IMR-90 (cell line): ENCODE measurements around the gene CLEC3B. TPM values are rescaled to one million over a fixed set of nuclear protein-coding genes. Genes with fewer than 3 reads are reported as not detected.

Experiments used
- ATAC-seq: fragments of 200-7000 bp; cut with Tn5 transposase; 2 replicates; pipeline ENCODE4 v1.9.1; 2020; ENCODE audit warnings: low read depth, mild to moderate bottlenecking, moderate library complexity
- BruUV-seq: library from RNA; stranded (reverse); fragments of 400-500 nt; replicated peaks from 2 replicates; lab custom pipeline; 2021; lab: Mats Ljungman, UMichigan
- CTCF ChIA-PET: fragments of 300-600 bp; formaldehyde crosslinking; extraction: SDS; loops from one replicate; lab custom pipeline; 2021; ENCODE audit warnings: antibody characterized with exemption; lab: Yijun Ruan, JAX
- POLR2A ChIA-PET: fragments of 300-600 bp; sonication (Branson Sonifier 250); formaldehyde crosslinking; loops from one replicate; lab custom pipeline; 2022; ENCODE audit warnings: antibody characterized with exemption; ENCODE audit not compliant: unreplicated experiment; lab: Charles Lee
- DNase-seq: peaks from one replicate; pipeline ENCODE4 v3.0.0; 2013
- H2AFZ ChIP-seq: replicated peaks from 2 replicates; pipeline ENCODE3; 2013; ENCODE audit warnings: low read length, mild to moderate bottlenecking; ENCODE audit not compliant: poor library complexity
- H2AK5ac ChIP-seq: 2 replicates; pipeline ENCODE4 v1.6.1; 2013; ENCODE audit warnings: low read depth, low read length, inconsistent platforms
- H2AK9ac ChIP-seq: replicated peaks from 2 replicates; pipeline ENCODE3; 2013; ENCODE audit warnings: mild to moderate bottlenecking, low read depth, low read length, moderate library complexity; ENCODE audit not compliant: poor library complexity
- H2BK120ac ChIP-seq: 2 replicates; pipeline ENCODE4 v1.6.1; 2013; ENCODE audit warnings: low read depth, low read length, inconsistent platforms
- H2BK15ac ChIP-seq: 3 replicates; pipeline ENCODE4 v1.6.1; 2013; ENCODE audit warnings: low read depth, low read length, inconsistent platforms
- H2BK20ac ChIP-seq: 2 replicates; pipeline ENCODE4 v1.6.1; 2013; ENCODE audit warnings: low read depth, mild to moderate bottlenecking, inconsistent platforms, low read length, moderate library complexity
- H2BK5ac ChIP-seq: 2 replicates; pipeline ENCODE4 v1.6.1; 2013; ENCODE audit warnings: mild to moderate bottlenecking, low read depth, low read length, inconsistent platforms; ENCODE audit not compliant: poor library complexity, severe bottlenecking
- H3K14ac ChIP-seq: replicated peaks from 2 replicates; pipeline ENCODE4 v1.6.1; 2013; ENCODE audit warnings: low read depth, low read length, inconsistent platforms
- H3K18ac ChIP-seq: 2 replicates; pipeline ENCODE4 v1.6.1; 2013; ENCODE audit warnings: low read depth, low read length, control low read depth
- H3K23ac ChIP-seq: 2 replicates; pipeline ENCODE4 v1.6.1; 2013; ENCODE audit warnings: low read depth, low read length, inconsistent platforms
- H3K27ac ChIP-seq: 2 replicates; pipeline ENCODE4 v1.5.1; 2013; ENCODE audit warnings: mild to moderate bottlenecking, control low read depth, low read length; ENCODE audit not compliant: insufficient read depth
- H3K27me3 ChIP-seq: 2 replicates; pipeline ENCODE4 v1.6.1; 2013; ENCODE audit warnings: low read length; ENCODE audit not compliant: control insufficient read depth, insufficient read depth
- H3K36me3 ChIP-seq: 2 replicates; pipeline ENCODE4 v1.6.1; 2013; ENCODE audit warnings: low read length, mixed read lengths; ENCODE audit not compliant: control insufficient read depth, insufficient read depth
- H3K4ac ChIP-seq: 2 replicates; pipeline ENCODE4 v1.6.1; 2013; ENCODE audit warnings: low read depth, low read length, inconsistent platforms
- H3K4me1 ChIP-seq: 2 replicates; pipeline ENCODE4 v1.6.1; 2013; ENCODE audit warnings: low read length, mixed read lengths; ENCODE audit not compliant: control insufficient read depth, insufficient read depth
- H3K4me2 ChIP-seq: 2 replicates; pipeline ENCODE4 v1.6.1; 2013; ENCODE audit warnings: low read depth, mild to moderate bottlenecking, control low read depth, low read length, moderate library complexity
- H3K4me3 ChIP-seq: 2 replicates; pipeline ENCODE4 v1.5.1; 2013; ENCODE audit warnings: low read depth, mild to moderate bottlenecking, control low read depth, low read length, moderate library complexity; ENCODE audit not compliant: insufficient read depth
- H3K56ac ChIP-seq: 2 replicates; pipeline ENCODE4 v1.6.1; 2013; ENCODE audit warnings: low read length, inconsistent platforms; ENCODE audit not compliant: insufficient read depth; ENCODE audit errors: extremely low read depth
- H3K79me1 ChIP-seq, 2 experiments: 2 replicates each; pipeline ENCODE4 v1.6.1; 2013; ENCODE audit warnings: low read length in 2 of 2, inconsistent platforms in 1 of 2, low read depth in 1 of 2
- H3K9ac ChIP-seq: 2 replicates; pipeline ENCODE4 v1.6.1; 2013; ENCODE audit warnings: low read depth, low read length, control low read depth
- H3K9me1 ChIP-seq: 2 replicates; pipeline ENCODE4 v1.6.1; 2013; ENCODE audit warnings: low read length, inconsistent platforms; ENCODE audit not compliant: insufficient read depth
- H3K9me3 ChIP-seq: 2 replicates; pipeline ENCODE4 v1.6.1; 2013; ENCODE audit warnings: low read length; ENCODE audit not compliant: control insufficient read depth, insufficient read depth
- H4K20me1 ChIP-seq: 2 replicates; pipeline ENCODE4 v1.6.1; 2013; ENCODE audit warnings: low read length, inconsistent platforms; ENCODE audit not compliant: insufficient read depth
- H4K5ac ChIP-seq: 2 replicates; pipeline ENCODE4 v1.6.1; 2013; ENCODE audit warnings: mild to moderate bottlenecking, low read depth, low read length, control low read depth
- H4K8ac ChIP-seq, 2 experiments: 2 replicates each; pipeline ENCODE4 v1.6.1; 2013; ENCODE audit warnings: low read depth in 2 of 2, low read length in 2 of 2, control low read depth in 1 of 2, inconsistent platforms in 1 of 2
- H4K91ac ChIP-seq: 2 replicates; pipeline ENCODE4 v1.6.1; 2013; ENCODE audit warnings: low read depth, low read length, inconsistent platforms; ENCODE audit not compliant: insufficient read depth
- BHLHE40 ChIP-seq: fragments of 150-350 bp; IDR thresholded peaks from 2 replicates; pipeline ENCODE4 v1.6.1; 2016; ENCODE audit warnings: mild to moderate bottlenecking, low read depth, low read length
- FOS ChIP-seq: fragments of 150-350 bp; IDR thresholded peaks from 2 replicates; pipeline ENCODE4 v1.6.1; 2016; ENCODE audit warnings: low read depth, low read length
- MAFK ChIP-seq: IDR thresholded peaks from 2 replicates; pipeline ENCODE4 v1.6.1; 2012; ENCODE audit warnings: low read depth, low read length, improper control_type of control experiment
- MXI1 ChIP-seq: IDR thresholded peaks from 2 replicates; pipeline ENCODE4 v1.6.1; 2012; ENCODE audit warnings: low read depth, mild to moderate bottlenecking, low read length, moderate library complexity, borderline replicate concordance
- NFE2L2 ChIP-seq: fragments of 150-350 bp; IDR thresholded peaks from 2 replicates; pipeline ENCODE4 v1.6.1; 2016; ENCODE audit warnings: low read depth, mild to moderate bottlenecking, low read length
- POLR2A ChIP-seq: IDR thresholded peaks from 2 replicates; pipeline ENCODE4 v1.6.1; 2012; ENCODE audit warnings: mild to moderate bottlenecking, low read depth, low read length
- RCOR1 ChIP-seq: IDR thresholded peaks from 2 replicates; pipeline ENCODE4 v1.6.1; 2012; ENCODE audit warnings: mild to moderate bottlenecking, low read length, improper control_type of control experiment; ENCODE audit not compliant: insufficient replicate concordance
- SMC3 ChIP-seq: fragments of 150-350 bp; IDR thresholded peaks from 2 replicates; pipeline ENCODE4 v1.6.1; 2016; ENCODE audit warnings: low read depth, mild to moderate bottlenecking, antibody characterized with exemption, low read length, moderate library complexity
- WGBS, 2 experiments: methylation state at CpG; one replicate each; pipeline versions ENCODE4 v1.1.5 to v1.1.7; 2013; ENCODE audit warnings: missing lambda C conversion rate in 2 of 2; ENCODE audit not compliant: insufficient read length in 1 of 2; ENCODE audit errors: extremely low coverage in 2 of 2; 5-methylcytosine and 5-hydroxymethylcytosine counted together
- dilution Hi-C: fragments of 300-500 bp; cut with HindIII; formaldehyde crosslinking; loops from one replicate; pipeline ENCODE4 v1.14.3; 2018; ENCODE audit warnings: low sequenced_read_pairs; ENCODE audit not compliant: unreplicated experiment
- in situ Hi-C: fragments of 300-500 bp; cut with MboI; formaldehyde crosslinking; loops from 3 replicates; pipeline ENCODE4 v1.14.3; 2019; ENCODE audit warnings: low sequenced_read_pairs, inconsistent platforms, mixed read lengths
- intact Hi-C: fragments of 100-400 bp; cut with micrococcal nuclease; formaldehyde crosslinking; loops from 2 replicates; pipeline ENCODE4 v1.10.0; 2022
- polyA plus RNA-seq, 3 experiments: library from polyadenylated mRNA; depleted of rRNA; stranded (reverse); fragments of >200 nt; gene quantifications; 2 replicates each; pipeline ENCODE4 v1.2.3, GENCODE V29; 2012; ENCODE audit warnings: low replicate concordance in 1 of 3
- total RNA-seq: library from RNA; depleted of rRNA; stranded (reverse); fragments of >200 nt; gene quantifications from 2 replicates; pipeline ENCODE4 v1.2.3, GENCODE V29; 2012

Gene CLEC3B
- total and polyA plus RNA-seq, 2 of the 4 experiments (the other 2 are of a cell fraction) = 3.6 to 13.2 TPM

GRCh38 chr3:45064512-45065372 is 38.6 kb downstream of the CLEC3B start:
- Histone ChIP-seq H3K14ac (peak overlapping the region; percentile 99), H3K36me3 (no peaks in the 10 kb centered on the region; the same call in 1 of the 2 replicates), H3K27ac (peak overlapping the region; percentile 100), H3K9ac (peak overlapping the region; percentile 68), H3K27me3 (no peaks in the 10 kb centered on the region), H4K5ac (peak overlapping the region; percentile 98), H3K4ac (peak overlapping the region; percentile 99), H2BK120ac (peak overlapping the region; percentile 99), H2AK9ac (peak overlapping the region; percentile 42), H4K20me1 (no peaks in the 10 kb centered on the region), H3K23ac (peak overlapping the region; percentile 97), H2BK20ac (peak overlapping the region; percentile 96), H3K56ac (peak overlapping the region; percentile 74), H3K18ac (peak overlapping the region; percentile 98), H2BK5ac (peak overlapping the region; percentile 99), H3K79me1 (peaks cover 0 to 25% of the 10 kb centered on the region in 2 experiments; a peak in 2 of 4 replicates), H3K9me3 (no peaks in the 10 kb centered on the region), H3K9me1 (peaks cover 26% of the 10 kb centered on the region), H4K91ac (peak overlapping the region; percentile 99), H2AK5ac (peak overlapping the region; percentile 100), H3K4me3 (no peak overlapping the region), H2BK15ac (peak overlapping the region; percentile 100), H3K4me1 (peaks cover 32% of the 10 kb centered on the region), H2AFZ (peak overlapping the region; percentile 17), H3K4me2 (peak overlapping the region; percentile 30; the same call in 1 of the 2 replicates), H4K8ac (peak overlapping the region; percentile 98)
- ATAC-seq = peak; percentile 15
- TF ChIP-seq NFE2L2 (no peak), MAFK (no peak), SMC3 (no peak; the same call in 1 of the 2 replicates), MXI1 (no peak), FOS (0 out of 2 replicates have a peak, but pooled peaks have one; percentile 9), POLR2A (no peak), RCOR1 (no peak), BHLHE40 (peak; percentile 21; the same call in 1 of the 2 replicates)
- peak; percentile 94 for DNase-seq
- intact Hi-C loops = no loop called here
- TSS peak; percentile 98 for BruUV-seq
- CTCF ChIA-PET = interaction anchor here (0.9 kb wide), 1 partner anchor 146 kb away, joined by 3 read pairs; no protein-coding TSS in a partner anchor
- in situ Hi-C loops = no loop called here
- 36% methylated on average over 3 of the region's 12 CpGs; no CpG with 5 or more reads in 1 of the 2 experiments for WGBS, 2 experiments
- dilution Hi-C loops = no loop called here
- POLR2A ChIA-PET = no interaction called here
